Measurements from ENCODE around the gene FAM149B1. TPM values are rescaled to one million over a fixed set of nuclear protein-coding genes. Genes with fewer than 3 reads are reported as not detected.

The FAM149B1 gene
- total RNA-seq, 1 donor from 2014 or later = 16.0 TPM

- peaks cover 72% of the 10 kb centered on the region for H3K36me3 Mint-ChIP-seq (ENCODE audit: low read depth)
- no peak overlapping the region for H3K27ac Mint-ChIP-seq
- no peak for DNase-seq
- POLR2A ChIA-PET = no interaction called here
- H3K4me3 Mint-ChIP-seq = no peak overlapping the region
- H3K4me1 Mint-ChIP-seq = no peaks in the 10 kb centered on the region
- intact Hi-C loops (cut with micrococcal nuclease) = no loop called here
- no peak for ATAC-seq (ENCODE audit: low read depth)
- no peaks in the 10 kb centered on the region for H3K27me3 Mint-ChIP-seq
- TF ChIP-seq, protein P1, sequence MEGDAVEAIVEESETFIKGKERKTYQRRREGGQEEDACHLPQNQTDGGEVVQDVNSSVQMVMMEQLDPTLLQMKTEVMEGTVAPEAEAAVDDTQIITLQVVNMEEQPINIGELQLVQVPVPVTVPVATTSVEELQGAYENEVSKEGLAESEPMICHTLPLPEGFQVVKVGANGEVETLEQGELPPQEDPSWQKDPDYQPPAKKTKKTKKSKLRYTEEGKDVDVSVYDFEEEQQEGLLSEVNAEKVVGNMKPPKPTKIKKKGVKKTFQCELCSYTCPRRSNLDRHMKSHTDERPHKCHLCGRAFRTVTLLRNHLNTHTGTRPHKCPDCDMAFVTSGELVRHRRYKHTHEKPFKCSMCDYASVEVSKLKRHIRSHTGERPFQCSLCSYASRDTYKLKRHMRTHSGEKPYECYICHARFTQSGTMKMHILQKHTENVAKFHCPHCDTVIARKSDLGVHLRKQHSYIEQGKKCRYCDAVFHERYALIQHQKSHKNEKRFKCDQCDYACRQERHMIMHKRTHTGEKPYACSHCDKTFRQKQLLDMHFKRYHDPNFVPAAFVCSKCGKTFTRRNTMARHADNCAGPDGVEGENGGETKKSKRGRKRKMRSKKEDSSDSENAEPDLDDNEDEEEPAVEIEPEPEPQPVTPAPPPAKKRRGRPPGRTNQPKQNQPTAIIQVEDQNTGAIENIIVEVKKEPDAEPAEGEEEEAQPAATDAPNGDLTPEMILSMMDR (IDR thresholded peaks at IDR 0.05) = no peak
- CTCF ChIA-PET = interaction anchor here (0.9 kb wide), 1 partner anchor 11 kb away, joined by 3 read pairs; no protein-coding TSS in a partner anchor
- no peaks in the 10 kb centered on the region for H3K9me3 Mint-ChIP-seq
Measured at GRCh38 chr10:73238990-73239566, 71.2 kb downstream of the FAM149B1 start.

- ChIA-PET POLR2A (interaction anchor here (0.7 kb wide), 1 partner anchor 261 kb away, joined by 3 read pairs; no protein-coding TSS in a partner anchor), CTCF (interaction anchor here (0.9 kb wide), 1 partner anchor 10 kb away, joined by 3 read pairs; no protein-coding TSS in a partner anchor)
- Mint-ChIP-seq H3K9me3 (no peaks in the 10 kb centered on the region), H3K4me1 (peaks cover 5% of the 10 kb centered on the region), H3K27ac (no peak overlapping the region), H3K27me3 (no peaks in the 10 kb centered on the region), H3K36me3 (ENCODE audit: low read depth) (peaks cover 72% of the 10 kb centered on the region), H3K4me3 (no peak overlapping the region)
- TF ChIP-seq, protein P1 (IDR thresholded peaks at IDR 0.05) = no peak
- intact Hi-C loops (cut with micrococcal nuclease) = loop anchor here (10.0 kb wide), 1 partner anchor 545 kb away; the partner anchor contains the start of gene MCU
- DNase-seq (no peak), ATAC-seq (ENCODE audit: low read depth) (no peak)
Measured at GRCh38 chr10:73239908-73240307, 72.0 kb downstream of the FAM149B1 start.

GRCh38 chr10:73244866-73245477 lies 77.1 kb downstream of the FAM149B1 start:
- Mint-ChIP-seq H3K4me3 (no peak overlapping the region), H3K36me3 (ENCODE audit: low read depth) (peaks cover 79% of the 10 kb centered on the region), H3K4me1 (peaks cover 38% of the 10 kb centered on the region), H3K9me3 (no peaks in the 10 kb centered on the region), H3K27ac (peak overlapping the region; percentile 46), H3K27me3 (no peaks in the 10 kb centered on the region)
- TF ChIP-seq, protein P1 (IDR thresholded peaks at IDR 0.05) = no peak
- ChIA-PET CTCF (no interaction called here), POLR2A (interaction anchor here (0.6 kb wide), 2 partner anchors 473 to 602 kb away, joined by 4 to 8 read pairs; no protein-coding TSS in a partner anchor)
- DNase-seq = no peak
- ATAC-seq (ENCODE audit: low read depth) = no peak
- intact Hi-C loops (cut with micrococcal nuclease) = loop anchor here (1.0 to 10.0 kb wide), 2 partner anchors 8 to 550 kb away; partner anchors contain the start of gene MCU

DNA sequence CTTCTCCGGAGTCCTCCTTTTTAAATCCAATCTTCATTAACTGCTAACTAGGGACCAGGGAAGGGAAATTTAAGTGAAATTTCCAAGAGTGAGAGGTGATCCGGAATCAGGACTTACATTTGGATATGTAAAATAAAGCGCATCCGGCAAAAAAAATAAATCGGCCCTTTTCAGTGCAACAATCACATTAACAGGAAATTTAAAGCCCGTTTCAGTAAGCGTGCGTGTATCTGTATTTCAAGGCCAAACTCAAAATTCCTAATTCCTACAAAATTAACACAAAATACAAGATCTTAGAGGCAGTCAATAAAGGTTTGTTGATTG lies 78.4 kb downstream of the FAM149B1 start:
- peak overlapping the region; percentile 93 for H3K27ac Mint-ChIP-seq
- no peak for DNase-seq
- TF ChIP-seq, protein P1 (IDR thresholded peaks at IDR 0.05) = no peak
- peak overlapping the region; percentile 93 for H3K4me3 Mint-ChIP-seq
- no peaks in the 10 kb centered on the region for H3K9me3 Mint-ChIP-seq
- intact Hi-C loops (cut with micrococcal nuclease) = loop anchor here (2.0 to 10.0 kb wide), 2 partner anchors 379 to 551 kb away; partner anchors contain the start of gene MCU
- CTCF ChIA-PET = no interaction called here
- no peak for ATAC-seq (ENCODE audit: low read depth)
- POLR2A ChIA-PET = interaction anchor here (0.9 to 2.3 kb wide), 6 partner anchors 10 to 397 kb away, joined by 3 to 18 read pairs (median 8); partner anchors contain the start of genes NUDT13 and PPP3CB
- H3K27me3 Mint-ChIP-seq = no peaks in the 10 kb centered on the region
- H3K4me1 Mint-ChIP-seq = peaks cover 50% of the 10 kb centered on the region
- peaks cover 76% of the 10 kb centered on the region for H3K36me3 Mint-ChIP-seq (ENCODE audit: low read depth)
